ENCODE data around the gene FCN2. TPM values are rescaled to one million over a fixed set of nuclear protein-coding genes. Genes with fewer than 3 reads are reported as not detected.

The FCN2 gene
- total and polyA plus RNA-seq, 2 of the 13 experiments (the other 11 are each of a cell fraction or from before 2014, with no cell fraction given): not detected

DNA sequence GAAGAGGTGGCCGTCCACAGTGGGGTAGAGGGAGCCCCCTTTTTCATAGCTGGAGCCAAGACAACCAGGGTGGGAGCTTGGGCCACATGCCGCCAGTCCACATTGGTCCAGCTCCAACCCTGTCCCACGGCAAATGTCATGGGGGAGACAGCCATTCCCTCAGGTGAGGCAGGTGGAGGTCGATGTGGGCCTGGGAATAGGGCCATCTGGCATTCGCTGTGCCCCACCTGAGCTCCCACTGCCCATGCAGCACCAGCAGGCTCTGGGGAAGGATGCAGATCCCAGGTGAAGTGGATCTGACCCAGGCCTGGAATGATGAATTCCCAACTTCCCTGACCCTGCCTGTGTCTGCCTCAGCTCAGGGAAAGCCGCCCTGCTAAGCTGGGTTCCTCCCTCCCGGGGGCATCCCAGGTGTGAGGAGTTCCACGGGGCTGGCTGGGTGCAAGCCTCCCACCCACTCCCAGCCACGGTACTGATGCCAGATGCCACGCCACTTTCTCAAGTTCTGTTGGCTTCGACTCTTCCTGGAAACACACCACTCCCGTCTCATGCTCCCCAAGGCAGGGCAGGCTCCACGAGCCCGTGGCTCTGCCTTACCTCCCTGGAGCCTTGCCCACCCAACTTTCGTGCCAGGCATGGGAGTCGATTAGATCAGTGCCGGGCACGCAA, 25.2 kb upstream of the FCN2 start:
- 10% methylated on average over 7 of the region's 18 CpGs for WGBS (ENCODE audit: low lambda C conversion rate)
- no peak for FAIRE-seq
- Histone ChIP-seq H3K4me3 (replicated peaks in 1 of 3; ENCODE audit: insufficient read depth in 1 of 3, low read depth in 2 of 3, low read length in 3 of 3) (no peak overlapping the region), H3K9ac (ENCODE audit: insufficient read depth, low read depth, low read length) (no peak overlapping the region), H2AFZ (ENCODE audit: low read length) (no peak overlapping the region), H3K27me3 (ENCODE audit: control insufficient read depth in 1 of 2, insufficient read depth in 2 of 2, low read length in 2 of 2) (peaks cover 0 to 34% of the 10 kb centered on the region in 2 experiments; a peak in 3 of 5 replicates), H3K79me2 (ENCODE audit: insufficient read depth, low read length) (no peaks in the 10 kb centered on the region), H3K4me2 (ENCODE audit: low read depth, low read length) (no peak overlapping the region), H3K9me3 (ENCODE audit: low read length) (no peaks in the 10 kb centered on the region; the same call in none of the 2 replicates), H3K27ac (ENCODE audit: extremely low read length, insufficient read depth, low read length) (no peak overlapping the region), H3K4me1 (ENCODE audit: insufficient read depth, low read length) (no peaks in the 10 kb centered on the region), H3K36me3 (replicated peaks in 1 of 2; ENCODE audit: control insufficient read depth in 1 of 2, insufficient read depth in 2 of 2, low read length in 2 of 2) (no peaks in the 10 kb centered on the region), H4K20me1 (ENCODE audit: insufficient read depth, low read length) (no peaks in the 10 kb centered on the region)
- in situ Hi-C loops (cut with HindIII; ENCODE audit: extremely low pct_ligation_motif_present, low pct_unique_long_range_greater_than_20kb): no loop called here
- ATAC-seq: no peak
- DNase-seq (ENCODE audit: low spot score): no peak
- CTCF ChIA-PET (ENCODE audit: low intra/inter-chr PET ratio, low total read pairs): no interaction called here
- intact Hi-C loops (cut with micrococcal nuclease; ENCODE audit: unreplicated experiment): no loop called here
- POLR2A ChIA-PET: no interaction called here
- no TSS peak for BruUV-seq (replicated peaks)
- TF ChIP-seq ARID4A (CRISPR knock-in tag; IDR thresholded peaks at IDR 0.05; ENCODE audit: borderline replicate concordance) (no peak), ZNF205 (CRISPR knock-in tag; IDR thresholded peaks at IDR 0.05) (no peak), ZBTB7A (CRISPR knock-in tag; IDR thresholded peaks at IDR 0.05) (no peak), ZNF207 (IDR thresholded peaks at IDR 0.05; ENCODE audit: borderline replicate concordance) (no peak), ZBTB3 (CRISPR knock-in tag; IDR thresholded peaks at IDR 0.05; ENCODE audit: borderline replicate concordance, low read depth) (no peak), NR3C1 (CRISPR knock-in tag; IDR thresholded peaks at IDR 0.05) (no peak), MIER3 (CRISPR knock-in tag; IDR thresholded peaks at IDR 0.05; ENCODE audit: borderline replicate concordance) (no peak), ZSCAN12 (CRISPR knock-in tag; IDR thresholded peaks at IDR 0.05) (no peak), ZNF530 (CRISPR knock-in tag; IDR thresholded peaks at IDR 0.05; ENCODE audit: low read depth) (no peak), ZFP1 (CRISPR knock-in tag; IDR thresholded peaks at IDR 0.05) (no peak), MTF2 (CRISPR knock-in tag; IDR thresholded peaks at IDR 0.05; ENCODE audit: borderline replicate concordance) (no peak), ZNF350 (CRISPR knock-in tag; IDR thresholded peaks at IDR 0.05; ENCODE audit: borderline replicate concordance, low read depth) (no peak), SP4 (CRISPR knock-in tag; IDR thresholded peaks at IDR 0.05) (no peak), PHB2 (IDR thresholded peaks at IDR 0.05; ENCODE audit: partially characterized antibody) (no peak), ZNF225 (CRISPR knock-in tag; IDR thresholded peaks at IDR 0.05) (no peak)
- TF ChIP-seq, protein P1, sequence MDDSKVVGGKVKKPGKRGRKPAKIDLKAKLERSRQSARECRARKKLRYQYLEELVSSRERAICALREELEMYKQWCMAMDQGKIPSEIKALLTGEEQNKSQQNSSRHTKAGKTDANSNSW (CRISPR knock-in tag; IDR thresholded peaks at IDR 0.05; ENCODE audit: borderline replicate concordance): no peak
- TF ChIP-seq, protein P2, sequence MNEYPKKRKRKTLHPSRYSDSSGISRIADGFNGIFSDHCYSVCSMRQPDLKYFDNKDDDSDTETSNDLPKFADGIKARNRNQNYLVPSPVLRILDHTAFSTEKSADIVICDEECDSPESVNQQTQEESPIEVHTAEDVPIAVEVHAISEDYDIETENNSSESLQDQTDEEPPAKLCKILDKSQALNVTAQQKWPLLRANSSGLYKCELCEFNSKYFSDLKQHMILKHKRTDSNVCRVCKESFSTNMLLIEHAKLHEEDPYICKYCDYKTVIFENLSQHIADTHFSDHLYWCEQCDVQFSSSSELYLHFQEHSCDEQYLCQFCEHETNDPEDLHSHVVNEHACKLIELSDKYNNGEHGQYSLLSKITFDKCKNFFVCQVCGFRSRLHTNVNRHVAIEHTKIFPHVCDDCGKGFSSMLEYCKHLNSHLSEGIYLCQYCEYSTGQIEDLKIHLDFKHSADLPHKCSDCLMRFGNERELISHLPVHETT (CRISPR knock-in tag; conservative IDR thresholded peaks at IDR 0.05): no peak
- TF ChIP-seq, protein P3, sequence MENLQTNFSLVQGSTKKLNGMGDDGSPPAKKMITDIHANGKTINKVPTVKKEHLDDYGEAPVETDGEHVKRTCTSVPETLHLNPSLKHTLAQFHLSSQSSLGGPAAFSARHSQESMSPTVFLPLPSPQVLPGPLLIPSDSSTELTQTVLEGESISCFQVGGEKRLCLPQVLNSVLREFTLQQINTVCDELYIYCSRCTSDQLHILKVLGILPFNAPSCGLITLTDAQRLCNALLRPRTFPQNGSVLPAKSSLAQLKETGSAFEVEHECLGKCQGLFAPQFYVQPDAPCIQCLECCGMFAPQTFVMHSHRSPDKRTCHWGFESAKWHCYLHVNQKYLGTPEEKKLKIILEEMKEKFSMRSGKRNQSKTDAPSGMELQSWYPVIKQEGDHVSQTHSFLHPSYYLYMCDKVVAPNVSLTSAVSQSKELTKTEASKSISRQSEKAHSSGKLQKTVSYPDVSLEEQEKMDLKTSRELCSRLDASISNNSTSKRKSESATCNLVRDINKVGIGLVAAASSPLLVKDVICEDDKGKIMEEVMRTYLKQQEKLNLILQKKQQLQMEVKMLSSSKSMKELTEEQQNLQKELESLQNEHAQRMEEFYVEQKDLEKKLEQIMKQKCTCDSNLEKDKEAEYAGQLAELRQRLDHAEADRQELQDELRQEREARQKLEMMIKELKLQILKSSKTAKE (CRISPR knock-in tag; IDR thresholded peaks at IDR 0.05; ENCODE audit: borderline replicate concordance): no peak

All from HepG2 (cell line).